Measurements from ENCODE around the gene ZNF134.
A peak's percentile ranks its signal among the peaks of the same experiment; 100 is the strongest.

The ZNF134 gene

GRCh38 chr19:57613941-57614743 is at the start of gene ZNF134:
Gene ZNF134 (plus strand): TSS chr19:57614242. CDS start chr19:57619469, 5,227 bp downstream.
- DNase-seq: peak; percentile 85

- no peak for DNase-seq
Observed at GRCh38 chr19:57566396-57567265, 47.4 kb upstream of the ZNF134 start.

GRCh38 chr19:57570707-57571106 is 43.3 kb upstream of the ZNF134 start:
- no peak for DNase-seq

GRCh38 chr19:57572415-57572947 is 41.6 kb upstream of the ZNF134 start:
- no peak for DNase-seq

GRCh38 chr19:57576661-57577060 is 37.4 kb upstream of the ZNF134 start:
- no peak for DNase-seq

- peak; percentile 95 for DNase-seq
Observed at GRCh38 chr19:57578487-57579205, 35.4 kb upstream of the ZNF134 start, which contains the start of gene ZNF416. Gene ZNF416 (minus strand): TSS chr19:57578911. CDS start chr19:57578704, 207 bp downstream.

- no peak for DNase-seq
Observed at GRCh38 chr19:57583104-57583520, 30.9 kb upstream of the ZNF134 start.

GRCh38 chr19:57583521-57584416 is 30.3 kb upstream of the ZNF134 start, which contains the start of gene ZIK1:
Gene ZIK1 (plus strand): TSS chr19:57584145. CDS start chr19:57584357, 212 bp downstream.
- peak; percentile 80 for DNase-seq

GRCh38 chr19:57587529-57587928 is 26.5 kb upstream of the ZNF134 start:
- DNase-seq: no peak

GRCh38 chr19:57599377-57599760 is 14.7 kb upstream of the ZNF134 start:
- no peak for DNase-seq

- DNase-seq: peak; percentile 62
Observed at GRCh38 chr19:57599761-57600383, 14.2 kb upstream of the ZNF134 start, which contains the start of gene ZNF530. Gene ZNF530 (plus strand): TSS chr19:57599885. CDS start chr19:57604346, 4,461 bp downstream.

- no peak for DNase-seq
Observed at GRCh38 chr19:57606931-57607330, 7.1 kb upstream of the ZNF134 start.

GRCh38 chr19:57611113-57611512 is 2.9 kb upstream of the ZNF134 start:
- no peak for DNase-seq

GRCh38 chr19:57615346-57615745 is 1.3 kb downstream of the ZNF134 start:
- no peak for DNase-seq

GRCh38 chr19:57620673-57621348 is 6.8 kb downstream of the ZNF134 start:
- DNase-seq: no peak

GRCh38 chr19:57623091-57623490 is 9.0 kb downstream of the ZNF134 start:
- DNase-seq: no peak

- peak; percentile 93 for DNase-seq
Observed at GRCh38 chr19:57632987-57633831, 19.2 kb downstream of the ZNF134 start, which contains the start of gene ZNF211. Gene ZNF211 (plus strand): TSS chr19:57633168. CDS start chr19:57633347, 179 bp downstream.

GRCh38 chr19:57633832-57634131 is 19.7 kb downstream of the ZNF134 start:
- no peak for DNase-seq

- no peak for DNase-seq
Observed at GRCh38 chr19:57637379-57637778, 23.3 kb downstream of the ZNF134 start.
